Mesenteric fat pad (tissue), 1 donor: ENCODE measurements around the gene ALDH5A1. TPM values are rescaled to one million over a fixed set of nuclear protein-coding genes. Genes with fewer than 3 reads are reported as not detected.

Experiments
- DNase-seq: peaks from one replicate; pipeline ENCODE4 v3.0.0-alpha.2; 2020; ENCODE audit warnings: low spot score
- long read RNA-seq: library from polyadenylated mRNA; unstranded; transcript quantifications from one replicate; pipeline ENCODE4 v2.0.0, GENCODE V29; 2020
- total RNA-seq: library from RNA; stranded (reverse); fragmentation: NEBNext Ultra II Directional; extraction: Animal tissue kit (Norgen Biotek cat#: 25700); gene quantifications from one replicate; pipeline ENCODE4 v1.2.1, GENCODE V29; 2021
- donor health status: DM: yes; HTN: yes; CAD: no.

ALDH5A1 gene
- total RNA-seq: 11.5 TPM
- long read RNA-seq, full-length matches to known transcripts: 3 of 10 reads
- long read RNA-seq, partial matches to known transcripts: 2 of 10 reads
- long read RNA-seq, other reads (novel, unspliced or antisense): 5 of 10 reads

DNA sequence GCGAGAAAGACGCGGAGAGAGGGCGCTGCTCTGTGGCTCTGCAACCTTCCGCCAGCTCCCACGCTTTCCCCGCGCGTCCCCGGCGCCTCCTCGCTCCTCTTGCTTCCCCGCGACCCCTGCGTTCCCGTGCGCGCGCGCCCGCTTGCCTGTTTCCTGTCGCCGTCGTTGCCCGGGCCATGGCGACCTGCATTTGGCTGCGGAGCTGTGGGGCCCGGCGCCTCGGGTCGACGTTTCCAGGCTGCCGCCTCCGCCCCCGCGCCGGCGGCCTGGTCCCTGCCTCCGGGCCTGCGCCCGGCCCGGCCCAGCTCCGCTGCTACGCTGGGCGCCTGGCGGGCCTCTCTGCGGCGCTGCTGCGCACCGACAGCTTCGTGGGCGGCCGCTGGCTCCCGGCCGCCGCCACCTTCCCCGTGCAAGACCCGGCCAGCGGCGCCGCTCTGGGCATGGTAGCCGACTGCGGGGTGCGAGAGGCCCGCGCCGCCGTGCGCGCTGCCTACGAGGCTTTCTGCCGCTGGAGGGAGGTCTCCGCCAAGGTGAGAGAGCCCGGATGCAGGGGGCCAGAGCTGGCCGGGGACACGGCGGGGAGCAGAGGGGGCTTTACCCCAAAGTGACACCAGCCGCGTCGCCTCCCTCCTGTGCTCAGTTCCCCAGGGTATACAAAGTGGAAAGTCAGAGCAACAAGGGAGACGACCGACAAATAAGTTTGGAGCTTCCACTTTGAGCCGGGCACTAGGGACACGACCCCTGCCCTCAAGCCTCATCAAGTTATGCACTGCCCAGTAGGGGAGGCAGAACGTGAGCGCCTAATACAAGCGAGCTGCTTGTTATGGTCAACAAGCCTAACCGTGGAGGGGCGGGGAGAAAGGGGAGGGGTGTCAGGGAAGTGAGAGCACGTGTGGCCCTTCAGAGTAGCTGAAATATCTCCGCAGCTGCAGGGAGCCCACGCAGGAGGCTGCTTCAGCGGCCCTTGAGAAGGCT lies at the start of gene ALDH5A1:
ALDH5A1 (plus strand) TSS at position 149 of the 975 bp plus-strand sequence; CDS start at position 177, 28 bp downstream.
- DNase-seq: peak; percentile 90

DNA sequence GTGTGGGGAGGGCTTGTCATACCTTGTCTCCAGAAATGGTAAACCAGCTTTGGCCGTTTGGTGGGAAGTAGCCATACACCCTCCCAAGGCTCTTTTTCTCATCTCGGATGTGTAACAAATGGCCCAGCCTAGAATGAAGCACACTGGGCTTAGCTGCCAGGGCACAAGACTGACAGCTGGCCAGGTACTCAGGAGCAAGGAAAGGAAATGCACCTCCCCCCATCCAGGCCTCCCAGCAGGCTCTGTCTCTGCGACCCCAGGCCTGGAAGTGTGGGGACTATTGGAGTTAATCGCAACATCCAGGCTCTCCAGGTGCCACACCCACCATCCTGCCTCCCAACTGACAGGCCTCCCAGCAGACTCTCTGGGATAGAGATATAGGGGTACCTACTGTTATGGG lies 49.1 kb upstream of the ALDH5A1 start:
- DNase-seq: no peak

DNA sequence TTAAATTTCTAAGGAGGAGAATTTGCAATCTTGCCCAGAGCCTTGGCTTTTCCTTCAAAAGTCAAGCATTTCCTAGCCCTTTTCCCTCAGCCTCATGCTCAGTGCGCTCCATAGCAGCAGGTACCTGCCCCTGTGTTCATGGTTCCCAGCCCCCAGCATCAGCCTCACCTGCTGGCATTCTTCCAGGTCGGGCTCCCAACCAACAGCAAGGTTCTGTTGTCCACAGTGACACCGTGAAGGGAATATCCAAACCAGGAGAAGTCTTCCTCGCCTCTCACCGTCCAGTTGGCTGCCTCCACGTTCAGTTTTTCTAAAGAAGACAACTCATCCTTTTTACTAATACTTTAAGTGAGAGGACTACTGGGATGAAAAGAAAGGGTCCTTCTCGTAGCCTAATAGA lies 48.1 kb upstream of the ALDH5A1 start:
- DNase-seq: no peak

DNA sequence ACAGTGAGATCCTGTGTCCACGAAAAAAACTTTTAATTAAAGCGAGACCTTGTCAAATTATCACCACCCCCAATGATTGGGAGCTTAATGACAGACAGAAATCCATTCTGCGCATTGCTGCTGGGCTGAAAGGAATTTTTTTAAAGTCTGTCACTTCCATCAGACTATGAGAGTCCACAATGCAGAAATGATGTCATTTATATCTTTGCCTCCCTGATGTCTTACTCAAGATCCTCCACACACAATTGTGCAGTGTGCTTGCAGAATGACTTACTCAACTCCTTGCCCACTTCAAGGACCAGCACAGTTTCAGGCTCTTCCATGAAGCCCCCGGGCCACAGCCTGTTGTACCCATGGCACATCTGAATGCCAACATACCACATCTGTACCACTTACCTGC lies 46.4 kb upstream of the ALDH5A1 start:
- DNase-seq: no peak

DNA sequence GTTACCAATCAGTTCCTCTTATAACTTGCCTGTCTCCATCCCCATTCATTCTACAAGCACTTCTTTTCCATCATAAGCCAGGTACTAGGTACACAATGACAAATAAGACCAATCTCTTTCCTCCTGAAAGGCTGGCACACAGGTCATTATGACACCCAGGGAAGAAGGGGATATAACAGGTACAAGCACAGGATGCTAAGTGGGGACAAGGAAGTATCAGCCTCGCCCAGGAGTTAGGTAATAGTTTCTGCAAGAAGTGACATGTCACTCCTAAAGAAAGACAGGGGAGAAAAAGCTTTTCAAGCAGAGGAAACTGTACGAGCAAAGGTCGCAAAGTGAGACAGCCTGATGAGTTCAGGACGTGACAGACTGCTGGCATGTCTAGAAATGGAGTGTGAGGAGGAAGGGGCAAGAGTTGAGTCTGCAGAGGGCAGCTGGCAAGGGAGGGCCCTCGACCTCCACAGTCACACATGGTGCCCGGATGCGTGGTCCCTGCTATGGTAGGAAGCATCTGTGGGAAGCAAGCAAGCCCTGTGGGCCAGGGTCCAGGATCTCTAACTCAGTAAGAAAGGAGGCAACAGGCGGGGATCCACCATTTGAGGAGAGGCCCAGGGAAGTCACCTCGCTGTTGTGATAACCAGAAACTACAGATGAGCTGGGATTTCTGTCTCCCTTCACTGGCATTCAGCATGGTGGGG lies 45.8 kb upstream of the ALDH5A1 start:
- no peak for DNase-seq

DNA sequence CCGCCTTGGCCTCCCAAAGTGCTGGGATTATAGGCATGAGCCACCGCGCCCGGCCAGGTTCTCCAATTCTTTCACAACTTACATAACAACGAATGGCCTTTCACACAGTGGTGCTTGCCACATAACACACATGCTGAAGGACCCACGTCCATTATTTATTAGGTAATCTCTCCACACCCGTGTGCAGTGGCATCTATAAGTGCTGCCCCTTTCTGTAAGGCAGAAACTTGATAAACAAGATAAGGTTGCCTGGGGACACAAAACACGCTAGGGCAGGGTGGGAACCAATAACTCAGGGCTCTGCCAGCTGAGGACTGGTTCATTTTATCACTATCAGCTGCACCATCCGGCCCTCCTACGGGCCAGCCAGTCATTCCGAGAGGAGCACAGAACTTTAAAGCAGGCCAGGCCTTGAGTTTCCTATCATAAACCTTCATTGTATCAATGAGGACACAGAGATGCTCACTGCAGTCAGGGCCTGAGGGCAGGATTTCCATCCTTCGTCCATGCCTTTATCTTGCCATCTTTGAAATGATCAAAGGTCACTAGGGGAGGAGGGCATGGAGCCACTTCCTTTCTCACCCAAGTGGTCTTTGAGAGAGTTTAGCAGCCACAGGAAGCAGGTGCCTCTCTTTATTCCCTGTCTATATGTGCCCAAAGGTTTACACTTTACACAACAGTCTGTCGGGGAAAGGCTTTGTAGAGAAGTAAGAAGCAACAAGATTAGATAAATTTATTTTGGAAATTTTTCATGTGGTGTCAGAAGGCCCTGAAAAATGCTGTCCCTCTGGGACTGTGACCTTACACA lies 43.0 kb upstream of the ALDH5A1 start:
- no peak for DNase-seq

DNA sequence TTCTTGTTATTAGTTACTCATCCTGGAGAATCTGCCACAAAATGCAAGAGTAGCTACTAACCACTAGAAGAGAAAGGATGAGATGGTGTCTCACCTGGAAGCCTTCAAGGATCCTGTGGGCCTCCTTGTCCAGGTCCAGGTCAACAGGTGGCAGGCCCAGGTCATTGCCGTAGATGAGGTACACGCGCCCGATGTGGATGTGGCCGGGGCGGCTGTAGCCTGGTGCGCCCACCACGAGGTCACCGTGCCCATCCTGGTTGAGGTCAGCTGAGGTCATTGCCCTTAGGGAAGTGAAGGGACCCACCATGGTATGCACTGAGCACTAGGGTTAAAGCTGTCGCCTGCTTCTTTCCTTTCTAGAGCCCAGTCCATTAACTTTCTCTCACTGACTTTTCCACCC lies 40.8 kb upstream of the ALDH5A1 start:
- no peak for DNase-seq

DNA sequence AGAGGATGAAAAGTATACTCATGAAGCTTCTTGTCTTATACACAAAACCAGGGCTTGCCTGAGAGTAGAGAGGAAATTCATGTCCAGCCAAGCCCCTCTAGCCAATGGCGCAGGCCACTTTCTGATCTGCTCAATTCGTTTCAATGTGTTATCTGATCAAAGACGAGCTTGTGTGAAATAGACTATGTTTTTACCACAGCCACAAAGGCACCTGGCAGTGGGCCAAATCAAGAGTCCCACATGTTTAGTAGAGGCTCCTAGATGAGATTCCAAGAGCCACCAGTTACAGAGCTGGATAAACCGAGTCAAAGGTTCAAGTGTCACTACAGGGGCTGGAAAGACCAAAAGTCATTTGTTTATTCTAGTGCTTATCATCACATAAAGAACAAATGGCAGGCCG lies 40.3 kb upstream of the ALDH5A1 start:
- no peak for DNase-seq

DNA sequence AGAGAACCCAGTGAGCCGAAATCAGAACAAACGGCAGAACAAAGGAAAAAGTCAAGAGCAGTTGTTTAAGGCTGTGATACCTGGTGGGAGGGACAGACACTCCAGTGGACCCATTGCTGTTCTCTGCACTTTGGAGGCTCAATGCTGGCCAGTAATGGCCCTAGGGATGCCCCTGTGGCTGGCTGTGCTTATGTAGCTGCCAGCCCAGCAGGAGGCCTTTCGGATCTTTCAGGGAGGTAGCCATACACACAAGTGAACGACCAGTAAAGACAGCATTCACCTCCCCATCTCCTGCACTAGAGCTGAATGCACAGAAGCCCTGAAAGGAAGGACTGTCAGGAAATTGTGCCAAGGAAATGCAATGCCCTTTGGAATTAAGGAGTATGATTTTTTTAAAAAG lies 39.7 kb upstream of the ALDH5A1 start:
- DNase-seq: no peak

DNA sequence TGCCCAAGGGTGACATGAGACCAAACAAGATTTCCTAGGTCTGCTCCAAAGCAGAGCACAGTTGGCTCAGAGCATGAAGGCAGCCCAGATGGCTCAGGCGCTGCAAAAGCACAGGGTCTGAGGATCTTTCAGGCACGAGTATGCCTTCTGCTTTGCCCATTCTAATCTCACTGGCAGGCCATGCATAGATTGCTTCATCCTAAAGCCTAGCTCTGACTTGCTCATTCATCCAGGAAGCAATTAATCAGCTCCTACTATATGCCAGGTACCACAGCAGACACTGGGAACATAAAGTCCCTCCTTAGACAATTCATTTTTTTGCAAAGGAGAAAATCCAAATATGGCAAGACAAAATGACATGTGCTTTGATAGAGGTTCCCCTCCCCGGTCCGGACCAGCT lies 36.6 kb upstream of the ALDH5A1 start:
- DNase-seq: no peak

DNA sequence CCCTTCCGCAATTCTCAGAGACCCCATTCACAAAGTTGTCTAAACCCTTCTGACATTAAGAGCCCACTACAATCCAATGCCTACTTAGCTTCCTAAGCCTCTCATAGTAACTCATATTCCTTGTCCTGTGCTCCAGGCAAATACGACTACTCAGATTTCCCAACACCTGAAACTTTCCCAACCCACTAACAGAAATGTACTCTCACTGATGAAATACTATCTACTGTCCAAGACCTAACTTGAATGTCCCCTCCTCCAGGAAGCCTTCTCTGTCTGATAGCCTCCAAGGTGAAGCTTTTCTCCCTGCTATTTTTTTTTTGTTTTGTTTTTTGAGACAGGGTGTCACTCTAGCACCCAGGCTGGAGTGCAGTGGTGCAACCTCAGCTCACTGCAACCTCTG lies 35.8 kb upstream of the ALDH5A1 start:
- DNase-seq: no peak

DNA sequence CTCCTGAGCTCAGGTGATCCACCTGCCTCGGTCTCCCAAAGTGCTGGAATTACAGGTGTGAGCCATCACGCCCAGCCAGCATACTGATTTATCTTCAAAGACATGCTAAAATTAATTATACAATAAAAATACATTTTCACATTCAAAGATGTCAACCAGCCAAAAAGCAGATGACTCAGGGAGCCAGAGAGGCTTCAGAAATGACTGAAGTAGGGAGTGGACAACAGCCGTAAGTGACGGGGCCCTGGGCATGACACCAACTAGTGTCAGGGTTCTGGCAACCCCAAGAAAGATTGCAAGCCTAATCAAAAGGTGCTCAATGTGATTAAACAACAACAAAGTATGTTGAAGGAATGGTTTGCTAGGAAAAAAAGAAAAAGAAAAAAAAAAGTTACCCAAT lies 33.8 kb upstream of the ALDH5A1 start:
- DNase-seq: no peak

DNA sequence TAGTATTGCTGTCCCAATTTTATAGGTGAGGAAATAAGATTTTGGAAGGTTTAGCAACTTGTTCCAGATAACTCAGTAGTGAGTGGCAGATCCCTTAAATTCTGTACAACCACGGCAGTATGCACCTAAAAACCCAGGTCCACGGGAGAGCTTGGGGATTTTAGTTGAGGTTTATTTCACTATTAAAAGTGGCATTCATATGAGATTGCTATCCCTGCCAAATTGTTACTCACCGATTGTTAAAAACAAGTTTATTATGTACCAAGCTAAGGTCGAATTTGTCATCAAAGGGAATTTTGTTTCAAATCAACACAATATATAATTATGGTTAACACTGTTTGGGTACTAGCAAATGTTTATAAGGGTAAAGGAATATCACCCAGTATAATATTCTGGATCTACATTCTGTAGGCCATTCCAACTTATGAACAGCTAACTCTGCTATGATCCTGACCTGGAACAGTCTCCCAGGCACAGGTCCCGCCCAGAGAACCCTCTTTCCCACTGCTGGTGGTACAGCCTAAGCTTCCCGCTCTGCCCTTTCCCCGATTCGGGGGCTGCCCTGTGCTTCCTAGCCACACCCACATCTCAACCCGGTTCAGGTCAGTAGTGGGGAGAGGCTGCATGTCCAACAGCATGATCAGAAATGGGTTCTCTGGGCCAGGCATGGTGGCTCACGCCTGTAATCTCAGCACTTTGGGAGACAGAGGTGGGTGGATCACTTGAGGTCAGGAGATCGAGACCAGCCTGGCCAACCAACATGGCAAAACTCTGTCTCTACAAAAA lies 30.3 kb upstream of the ALDH5A1 start:
- no peak for DNase-seq

DNA sequence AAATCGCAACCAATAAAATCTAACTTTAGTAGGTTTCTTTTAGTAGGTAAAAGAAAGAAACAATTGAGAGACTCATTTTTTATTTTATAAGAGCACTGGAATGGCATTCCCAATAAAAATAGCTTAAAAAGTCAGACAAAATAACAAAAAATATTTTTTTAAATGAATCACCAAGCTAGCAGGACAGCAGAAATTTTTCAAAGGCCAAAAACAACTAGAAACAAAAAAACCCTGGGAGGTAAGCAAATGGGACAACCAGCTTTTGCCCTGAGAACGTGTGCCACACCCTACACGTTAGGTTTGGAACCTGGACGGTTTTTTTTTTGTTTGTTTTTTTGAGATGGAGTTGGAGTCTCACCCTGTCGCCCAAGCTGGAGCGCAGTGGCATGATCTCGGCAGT lies 25.0 kb upstream of the ALDH5A1 start:
- no peak for DNase-seq

DNA sequence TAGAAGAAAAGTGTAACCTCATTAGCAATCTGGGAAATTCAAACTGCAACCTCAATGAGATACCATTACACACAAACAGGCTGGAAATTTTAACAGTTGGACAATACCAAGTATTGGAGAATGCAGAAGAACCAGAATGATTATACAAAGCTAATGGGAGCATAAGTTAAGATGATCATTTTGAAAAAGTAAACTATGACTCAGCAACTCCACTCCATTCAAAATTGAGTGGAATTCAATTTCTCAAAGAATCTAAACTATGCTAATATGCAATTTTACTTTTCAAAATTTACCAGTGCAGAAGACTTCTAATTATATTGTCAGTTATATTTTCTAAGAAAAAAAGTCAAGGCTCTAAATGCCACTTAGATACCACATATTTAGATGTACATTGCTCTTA lies 22.6 kb upstream of the ALDH5A1 start:
- no peak for DNase-seq

DNA sequence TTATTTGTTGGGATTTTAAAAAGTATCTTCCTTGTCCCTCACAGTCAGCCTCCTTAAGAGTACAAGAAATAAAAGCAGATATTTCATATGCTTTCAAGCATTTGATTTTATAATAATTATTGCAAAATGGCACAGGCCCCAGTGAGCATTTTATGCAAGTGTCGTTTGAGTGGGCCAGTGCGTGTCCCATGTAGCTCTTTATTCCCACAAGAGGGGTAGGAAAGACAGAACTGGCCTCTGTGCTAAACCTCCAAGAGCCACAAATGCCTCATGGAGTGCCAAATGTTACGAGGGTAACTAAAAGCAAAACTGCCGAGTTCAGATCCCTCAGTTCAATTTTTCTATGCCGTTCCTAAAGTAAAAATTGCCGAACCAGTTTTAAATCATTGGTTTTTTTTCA lies 18.1 kb upstream of the ALDH5A1 start:
- no peak for DNase-seq

DNA sequence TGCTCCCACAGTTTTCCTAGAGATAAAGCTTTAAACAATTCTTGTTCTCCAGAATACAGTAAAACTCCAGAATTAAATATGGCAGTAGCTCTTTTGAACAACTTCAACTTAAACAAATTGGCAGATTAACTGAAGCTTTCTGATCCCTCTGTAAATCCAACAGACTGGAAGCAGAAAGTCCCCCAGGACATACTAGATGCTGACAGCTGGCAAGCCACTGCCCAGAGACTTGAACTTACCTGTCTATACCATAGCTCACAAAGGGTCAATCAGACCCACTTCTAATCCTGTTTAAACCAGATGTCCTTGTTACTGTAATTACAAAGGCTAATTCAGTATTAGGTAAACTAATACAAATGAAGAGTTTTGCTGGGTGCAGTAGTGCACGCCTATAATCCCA lies 17.7 kb upstream of the ALDH5A1 start:
- no peak for DNase-seq

DNA sequence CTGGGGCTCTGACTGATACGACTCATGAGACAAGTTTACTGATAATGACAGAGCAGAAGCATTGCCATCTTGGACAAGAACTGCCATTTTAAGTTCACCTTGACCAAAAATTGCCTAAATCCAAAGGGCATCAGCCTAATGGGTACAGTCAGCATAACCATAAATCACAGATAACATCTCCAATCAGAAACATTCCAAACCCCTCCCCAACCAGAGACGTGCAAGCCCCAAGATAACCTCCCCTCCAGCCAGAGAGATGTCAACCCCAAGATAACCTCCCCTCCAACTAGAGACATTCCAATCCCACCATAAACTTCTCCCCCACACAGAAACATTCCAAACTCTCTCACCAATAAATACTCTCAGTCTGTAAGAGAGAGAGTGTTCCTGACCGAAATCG lies 15.9 kb upstream of the ALDH5A1 start:
- no peak for DNase-seq

DNA sequence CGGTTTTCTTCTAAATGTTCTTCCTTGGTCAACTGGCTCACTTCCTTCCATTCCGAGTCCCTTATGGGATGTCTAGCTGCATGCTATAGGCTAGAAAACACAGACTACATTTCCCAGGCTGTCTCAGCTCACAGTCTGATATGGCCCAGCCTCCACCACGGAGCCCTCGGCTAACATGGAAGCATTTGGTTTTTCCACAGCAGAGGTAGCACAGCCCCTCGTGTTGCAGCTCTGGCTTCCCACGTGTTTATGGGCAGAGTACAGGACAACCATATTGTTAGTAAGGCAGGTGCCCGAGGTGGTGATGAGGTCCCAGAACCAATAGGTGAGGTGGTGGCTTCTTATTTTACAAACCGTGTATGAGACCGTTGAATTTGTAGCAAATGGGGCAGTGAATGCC lies 14.1 kb upstream of the ALDH5A1 start:
- DNase-seq: no peak

DNA sequence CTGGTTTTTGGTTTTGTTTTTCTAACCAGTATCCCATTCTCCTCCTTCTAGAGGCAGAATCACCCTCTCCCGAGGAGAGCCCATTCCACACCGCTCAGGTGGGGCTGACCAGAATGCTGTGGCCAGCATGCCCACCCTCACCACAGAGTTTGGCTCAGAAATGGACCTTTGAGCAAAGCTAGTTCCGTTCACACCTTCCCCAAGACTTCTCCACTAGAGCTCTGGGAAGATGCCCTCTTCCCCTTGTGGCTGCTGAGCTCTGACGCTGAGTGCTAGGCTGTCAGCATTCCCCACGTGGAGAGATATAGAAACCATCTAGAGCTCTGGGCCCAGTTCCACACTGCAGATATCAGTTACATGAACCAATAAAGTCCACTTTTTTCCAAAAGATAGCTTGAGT lies 13.3 kb upstream of the ALDH5A1 start:
- no peak for DNase-seq
